NB4 (cell line): ENCODE data around the gene ABCA10.

Experiments
- CTCF ChIP-seq: IDR thresholded peaks from one replicate; pipeline ENCODE4 v1.5.1; 2012; ENCODE audit warnings: low read depth, low read length
- POLR2A ChIP-seq: IDR thresholded peaks from 2 replicates; pipeline ENCODE4 v1.6.1; 2011; ENCODE audit warnings: mild to moderate bottlenecking; ENCODE audit not compliant: insufficient read length; ENCODE audit errors: extremely low read depth

DNA sequence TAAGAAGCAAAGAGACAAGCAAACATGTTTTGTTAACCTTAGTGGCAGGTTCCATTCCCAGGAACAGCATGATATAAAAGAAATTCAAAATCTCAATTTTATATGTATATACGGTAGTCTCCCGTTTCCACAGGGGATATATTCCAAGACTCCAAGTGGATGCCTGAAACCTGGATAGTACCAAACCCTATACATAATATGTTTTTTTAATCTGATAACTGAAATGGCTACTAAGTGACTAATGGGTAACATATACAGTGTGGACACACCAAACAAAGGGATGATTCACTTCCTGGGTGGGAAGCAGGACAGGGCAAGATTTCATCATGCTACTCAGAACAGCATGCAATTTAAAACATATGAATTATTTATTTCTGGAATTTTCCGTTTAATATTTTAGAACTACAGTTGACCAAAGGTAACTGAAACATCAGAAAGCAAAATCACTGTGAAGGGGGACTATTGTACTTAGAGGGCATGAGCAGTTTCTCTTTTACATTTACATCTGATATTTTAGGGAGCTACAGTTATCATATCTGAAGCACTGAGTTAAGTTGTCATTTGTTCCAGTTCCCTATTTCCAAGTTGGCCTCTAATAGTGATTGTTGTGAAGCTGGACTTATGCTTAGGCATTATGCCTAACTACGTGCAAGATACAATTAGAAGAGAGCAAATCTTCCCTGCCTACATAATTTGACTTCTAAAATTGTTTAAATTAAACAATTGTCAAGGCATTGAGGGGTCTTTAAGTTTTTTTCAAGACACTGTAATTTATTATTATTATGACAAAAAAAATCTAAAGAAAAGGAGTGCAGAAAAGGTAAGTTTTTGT is 52.8 kb downstream of the ABCA10 start:
- no peak for TF ChIP-seq CTCF
- no peak for TF ChIP-seq POLR2A
